GM19455 (cell line): ENCODE results near the gene STARD7.
"Not testable (repeated sequence)": the region's sequence is repeated elsewhere in the genome, so short reads cannot be mapped to it uniquely, and the experiment has no call there.

Experiments used
- ATAC-seq: cut with Tn5 transposase; IDR thresholded peaks from one replicate; pipeline ENCODE4 v1.9.1; 2021; ENCODE audit not compliant: unreplicated experiment

Gene STARD7

DNA sequence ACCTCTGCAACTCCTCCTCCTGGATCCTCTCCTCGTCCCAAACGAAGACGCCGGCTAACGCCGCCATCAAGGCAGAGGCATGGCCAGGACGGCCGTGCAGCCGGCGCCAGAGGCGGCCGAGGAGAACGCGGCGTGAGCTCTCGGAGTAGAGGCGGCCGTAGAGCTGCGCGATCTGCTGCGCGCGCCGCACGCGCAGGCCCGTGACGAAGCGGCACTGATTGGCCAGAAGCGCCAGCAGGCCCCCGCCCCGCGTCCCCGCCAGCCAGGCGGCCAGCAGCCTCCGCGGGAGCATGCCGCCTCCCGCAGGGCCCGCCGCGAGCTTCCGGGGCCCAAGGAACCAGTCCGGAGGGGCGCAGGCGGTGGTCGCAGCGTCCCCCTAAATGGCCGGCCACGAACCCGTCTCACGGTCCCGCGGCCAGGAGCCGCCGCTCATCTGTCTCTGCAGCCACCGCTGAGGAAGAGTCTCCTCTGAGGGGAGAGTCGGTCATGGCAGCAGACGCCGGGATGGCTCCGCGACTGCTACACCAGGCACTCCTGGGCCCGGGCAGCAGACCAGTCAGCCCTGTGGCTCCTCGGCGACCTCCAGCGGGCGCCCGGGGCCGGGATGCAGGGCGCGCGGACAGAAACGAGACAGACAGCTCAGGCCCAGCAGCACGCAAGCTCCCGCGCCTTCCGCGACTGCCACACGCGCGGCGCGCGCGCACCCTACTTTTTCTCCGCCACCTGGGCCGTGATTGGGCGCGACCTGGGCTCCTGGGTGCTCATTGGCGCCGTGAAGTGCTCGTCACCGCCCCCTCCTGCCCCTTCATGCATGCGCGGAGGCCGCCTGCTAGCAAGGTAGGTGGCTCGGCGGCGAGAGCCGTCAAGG is at the start of gene STARD7:
Gene STARD7 (minus strand): TSS at position 685 of the 868 bp plus-strand sequence. CDS start 393 bp downstream, at position 292.
- peak; percentile 85 for ATAC-seq

DNA sequence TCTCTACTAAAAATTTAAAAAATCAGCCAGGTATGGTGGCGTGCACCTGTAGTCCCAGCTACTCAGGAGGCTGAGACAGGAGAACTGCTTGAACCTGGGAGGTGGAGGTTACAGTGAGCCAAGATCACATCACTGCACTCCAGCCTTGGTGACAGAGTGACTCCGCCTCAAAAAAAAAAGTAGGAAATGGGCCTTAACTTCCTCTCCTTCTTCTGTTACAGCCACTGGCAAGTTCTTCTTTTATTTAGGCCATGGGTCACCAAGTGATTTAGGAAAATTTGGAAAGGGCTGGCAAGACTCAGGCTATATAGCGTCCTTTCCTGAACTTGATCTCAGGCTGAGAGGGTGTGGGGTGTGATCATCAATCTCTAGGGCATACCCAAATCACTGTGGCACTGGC is 49.1 kb upstream of the STARD7 start:
- not testable (repeated sequence) for ATAC-seq

- ATAC-seq = no peak
Measured at GRCh38 chr2:96256611-96257113, 48.0 kb upstream of the STARD7 start.

DNA sequence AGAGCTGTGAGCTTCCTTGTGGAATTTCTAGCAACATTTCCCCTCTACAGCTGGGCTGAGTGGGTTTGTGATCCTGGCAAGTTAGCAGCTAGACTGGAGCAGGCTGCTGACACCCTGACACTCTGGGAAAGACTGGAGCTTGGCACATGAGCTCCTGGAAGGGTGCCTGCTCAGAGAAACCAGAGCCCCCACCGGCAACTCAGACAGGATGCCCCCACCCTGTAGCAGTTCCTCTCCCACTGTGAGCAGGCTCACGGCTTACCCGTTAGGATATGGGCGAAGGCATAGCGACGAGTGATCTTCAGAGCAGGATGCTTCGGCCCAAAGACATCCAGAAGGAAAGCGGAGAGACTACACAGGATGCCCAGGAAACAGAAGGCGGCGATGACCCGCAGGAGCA is 45.9 kb upstream of the STARD7 start:
- ATAC-seq = no peak

DNA sequence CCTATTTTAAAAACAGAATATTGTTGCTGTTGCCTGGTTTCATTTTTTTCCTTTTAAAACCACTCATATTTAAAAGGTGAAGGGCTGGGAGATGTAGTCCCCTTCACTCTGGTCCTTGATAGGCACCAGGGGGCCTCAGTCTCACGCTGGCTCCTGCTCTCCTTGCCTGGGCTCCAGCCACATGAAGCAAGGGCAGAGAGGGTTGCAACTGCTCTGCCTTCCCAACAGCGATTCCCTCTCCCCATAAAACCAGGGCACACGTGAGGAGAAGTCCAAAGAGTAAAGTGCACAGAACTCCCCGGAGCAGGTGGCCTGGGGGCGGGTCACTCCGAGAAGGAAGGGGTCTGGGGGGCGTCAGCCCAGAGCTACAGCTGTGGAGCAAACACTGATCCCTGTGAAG is 44.4 kb upstream of the STARD7 start:
- ATAC-seq = no peak

- ATAC-seq = no peak
Measured at GRCh38 chr2:96252526-96252925, 43.9 kb upstream of the STARD7 start.

DNA sequence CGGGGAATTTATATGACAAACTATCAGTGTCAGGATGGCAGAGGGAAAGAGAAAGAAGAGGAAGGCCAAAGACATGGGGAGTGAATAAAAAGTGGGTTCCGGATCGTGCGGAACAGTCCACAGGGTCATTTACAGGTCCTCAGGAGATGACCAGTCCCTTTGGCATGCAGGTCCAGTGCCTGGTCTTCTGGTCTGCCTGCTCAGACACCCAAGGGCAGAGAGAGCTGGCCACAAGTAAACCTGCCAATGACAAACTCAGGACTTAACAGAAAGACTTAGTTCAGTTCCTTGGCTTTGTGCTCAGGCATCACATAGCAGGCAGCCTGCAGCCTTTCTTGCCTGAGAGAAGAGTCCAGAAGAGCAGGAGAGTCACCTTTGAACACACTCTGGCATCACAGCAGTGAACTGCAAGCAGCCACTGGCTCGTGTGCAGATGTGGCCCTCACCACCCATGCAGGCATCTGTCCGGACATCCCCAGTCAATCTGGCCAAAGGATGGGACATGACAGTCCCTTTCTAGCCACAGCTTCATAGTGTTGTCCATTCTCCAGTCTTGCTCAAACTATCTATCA is 43.2 kb upstream of the STARD7 start:
- ATAC-seq = no peak

GRCh38 chr2:96250188-96250587 is 41.6 kb upstream of the STARD7 start:
- no peak for ATAC-seq

DNA sequence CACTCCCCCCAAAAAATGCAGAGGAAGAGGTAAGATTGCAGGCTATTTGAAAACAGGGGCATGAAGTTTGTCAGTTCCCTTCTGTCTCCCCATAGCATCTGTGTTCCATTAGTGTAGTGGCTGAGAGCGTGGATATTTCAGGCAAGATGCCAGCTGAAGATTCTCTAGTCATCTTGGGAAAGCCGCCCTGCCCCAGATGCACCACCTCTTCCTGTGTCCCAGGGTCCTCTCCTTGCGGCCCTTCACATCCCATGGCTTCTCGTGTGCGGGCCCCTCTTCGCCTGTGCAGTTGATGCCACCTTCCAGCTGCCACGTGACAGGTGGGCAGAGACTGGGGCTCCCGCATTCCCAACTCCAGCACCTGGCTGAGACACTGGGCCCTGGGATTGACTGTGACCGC is 41.0 kb upstream of the STARD7 start:
- ATAC-seq = no peak

DNA sequence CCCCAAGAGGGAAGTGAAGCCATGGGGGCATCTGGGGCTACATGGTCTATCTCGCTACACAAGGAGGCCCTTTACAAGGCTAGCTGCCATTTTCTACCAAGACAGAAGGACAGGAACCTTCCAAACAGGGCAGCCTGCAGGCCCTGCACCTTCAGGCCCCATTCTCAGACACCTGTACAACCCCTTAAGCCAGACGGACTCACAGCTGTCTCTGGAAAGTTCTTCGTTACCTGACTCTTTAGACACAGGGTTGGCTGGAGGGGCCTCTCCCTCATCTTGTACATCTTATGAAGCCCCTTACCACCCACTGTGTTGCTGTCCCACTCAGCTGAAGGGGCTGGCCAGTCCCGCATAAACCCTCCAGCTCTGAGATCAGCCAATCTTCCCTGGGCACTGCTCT is 40.0 kb upstream of the STARD7 start:
- no peak for ATAC-seq

DNA sequence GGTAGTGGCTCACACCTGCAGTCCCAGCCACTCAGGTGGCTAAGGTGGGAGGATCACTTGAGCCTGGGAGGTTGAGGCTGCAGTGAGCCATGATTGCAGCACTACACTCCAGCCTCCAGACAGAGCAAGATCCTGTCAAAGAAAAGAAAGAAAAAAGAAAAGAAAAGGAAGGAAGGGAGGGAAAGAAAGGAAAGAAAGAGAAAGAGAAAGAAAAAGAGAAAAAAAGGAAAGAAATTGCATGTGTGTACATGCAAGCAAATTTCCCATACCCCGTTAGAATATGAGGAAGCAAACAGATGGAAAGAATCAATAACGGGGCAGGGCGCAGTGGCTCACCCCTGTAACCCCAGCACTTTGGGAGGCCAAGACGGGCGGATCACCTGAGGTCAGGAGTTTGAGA is 39.3 kb upstream of the STARD7 start:
- ATAC-seq = no peak

DNA sequence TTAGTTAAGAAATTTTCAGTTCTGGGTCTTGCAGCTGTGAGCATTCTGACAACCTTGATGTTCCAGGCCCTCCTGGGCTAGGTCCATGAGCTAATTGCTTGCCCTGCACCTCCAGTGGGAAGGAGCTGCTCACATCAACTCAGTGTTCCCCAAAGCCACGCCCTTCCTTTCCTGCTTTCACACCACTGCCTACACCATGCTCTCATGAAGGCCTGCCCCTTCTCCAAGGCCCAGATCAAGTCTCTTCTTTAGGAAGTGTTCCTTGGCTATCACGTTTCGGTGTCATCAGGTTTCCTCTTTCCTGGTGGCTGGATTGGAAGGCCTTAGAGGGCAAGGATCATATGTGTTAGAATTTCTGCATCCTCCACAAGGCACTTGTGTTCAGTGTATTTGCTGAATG is 38.4 kb upstream of the STARD7 start:
- no peak for ATAC-seq

DNA sequence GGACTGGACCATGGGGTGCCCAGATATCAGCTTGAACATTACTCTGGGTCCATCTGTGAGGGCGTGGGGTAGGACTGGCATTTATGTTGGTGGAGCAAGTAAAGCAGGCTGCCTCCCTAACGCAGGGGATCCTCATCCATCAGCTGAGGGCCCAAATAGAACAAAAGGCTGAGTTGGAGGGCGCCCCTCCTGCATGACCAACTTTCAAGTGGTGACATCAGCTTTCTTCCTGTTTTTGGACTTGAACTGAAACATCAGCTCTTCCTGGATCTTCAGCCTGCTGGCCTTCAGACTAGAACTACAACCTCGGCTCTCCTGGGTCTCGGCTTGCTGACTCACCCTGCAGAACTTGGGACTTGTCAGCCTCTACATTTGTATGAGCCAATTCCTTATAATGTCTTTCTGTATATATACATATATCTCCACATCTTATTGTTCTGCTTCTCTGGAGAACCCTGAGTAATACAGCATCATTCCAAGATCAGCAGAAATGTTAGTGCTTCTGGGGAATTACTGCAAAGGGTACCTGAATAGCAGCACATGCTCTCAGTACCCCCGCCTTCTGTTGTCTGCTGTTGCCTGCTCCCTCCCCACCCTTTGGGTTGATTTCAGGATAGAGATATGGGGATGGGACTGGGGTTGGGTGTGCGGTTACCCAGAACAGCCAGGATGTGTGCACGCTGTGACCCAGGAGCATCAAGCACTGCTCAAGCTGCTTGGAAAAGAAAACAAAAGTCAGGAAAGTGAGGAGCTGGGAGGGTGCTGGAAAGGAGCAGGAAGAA is 37.2 kb upstream of the STARD7 start:
- ATAC-seq = no peak

GRCh38 chr2:96243843-96244242 is 35.2 kb upstream of the STARD7 start:
- ATAC-seq = no peak

DNA sequence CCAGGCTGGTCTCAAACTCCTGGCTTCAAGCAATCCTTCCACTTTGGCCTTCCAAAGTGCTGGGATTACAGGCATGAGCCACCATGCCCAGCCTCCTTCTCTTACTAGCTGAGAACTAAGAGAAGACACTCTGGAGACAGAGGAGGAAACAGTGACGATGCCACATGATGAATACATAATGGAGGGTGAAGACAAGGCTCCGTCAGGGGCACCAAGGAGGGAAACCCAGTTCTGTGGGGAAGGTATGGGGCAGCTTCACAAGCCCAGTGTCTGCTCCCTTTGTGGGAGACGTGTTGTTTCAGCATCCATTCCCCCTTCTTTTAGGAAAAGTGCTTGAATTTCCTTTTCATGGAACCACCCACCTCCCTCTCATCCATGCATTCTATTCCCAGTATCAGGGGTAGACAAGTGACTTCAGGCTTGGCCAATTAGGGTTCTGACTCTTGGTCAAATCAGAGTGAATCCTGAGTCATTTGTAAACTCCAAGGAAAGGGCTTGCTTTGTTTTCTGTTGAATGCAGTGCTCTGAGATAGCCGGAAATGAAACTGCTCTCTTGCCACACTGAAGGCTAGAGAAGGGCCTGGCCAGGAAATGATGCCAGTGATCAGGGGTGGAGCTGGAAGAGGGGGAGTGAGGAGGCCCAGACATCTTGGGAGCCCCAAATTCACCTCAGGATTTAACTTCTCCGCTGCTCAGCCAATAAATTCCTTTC is 33.4 kb upstream of the STARD7 start:
- peak; percentile 85 for ATAC-seq

DNA sequence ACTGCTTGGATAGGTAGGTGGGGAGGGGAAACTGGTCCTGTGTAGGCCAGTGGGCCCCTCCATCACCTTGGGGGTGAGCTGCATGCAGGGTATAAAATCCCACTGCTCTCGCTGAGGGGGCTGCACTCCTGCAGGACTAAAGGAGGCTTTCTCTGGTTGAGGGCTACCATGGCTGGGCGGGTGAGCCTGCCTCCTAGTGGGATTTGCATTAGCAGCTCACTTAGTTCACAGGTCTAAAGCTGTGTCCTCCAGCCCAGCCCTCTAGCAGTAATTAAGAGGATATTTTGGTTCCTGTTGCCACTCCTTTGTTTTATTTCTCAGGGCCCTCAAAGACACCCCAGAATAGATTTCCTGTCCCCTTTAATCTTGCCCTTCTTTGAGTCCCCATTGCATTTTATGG is 32.6 kb upstream of the STARD7 start:
- ATAC-seq = no peak

- ATAC-seq = no peak
Measured at GRCh38 chr2:96240341-96241038, 31.9 kb upstream of the STARD7 start.

DNA sequence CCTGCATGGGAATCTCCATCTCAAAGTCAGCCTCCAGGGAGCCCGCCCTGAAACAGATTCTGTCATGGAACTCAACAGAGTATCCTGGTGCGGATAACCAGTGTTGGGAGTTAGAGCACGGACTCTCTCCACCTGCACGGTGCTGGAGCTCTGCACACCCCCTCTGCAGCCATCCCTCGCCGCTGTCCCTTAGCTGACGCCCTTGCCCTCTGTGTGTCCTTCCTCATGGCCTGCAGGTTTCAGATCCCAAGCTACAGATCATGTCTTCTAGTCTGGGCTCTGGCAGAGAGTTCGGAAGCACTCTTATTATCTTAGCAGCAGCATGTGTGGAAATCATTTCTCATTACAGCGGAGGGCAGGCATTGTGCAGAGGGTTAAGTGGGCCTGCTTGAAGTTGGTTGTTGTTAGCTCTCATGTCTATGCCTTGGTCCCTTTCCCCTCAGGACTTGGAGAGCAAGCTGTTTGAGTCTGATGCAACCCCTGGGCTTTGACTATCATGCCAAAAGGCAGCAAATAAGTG is 31.2 kb upstream of the STARD7 start:
- no peak for ATAC-seq

DNA sequence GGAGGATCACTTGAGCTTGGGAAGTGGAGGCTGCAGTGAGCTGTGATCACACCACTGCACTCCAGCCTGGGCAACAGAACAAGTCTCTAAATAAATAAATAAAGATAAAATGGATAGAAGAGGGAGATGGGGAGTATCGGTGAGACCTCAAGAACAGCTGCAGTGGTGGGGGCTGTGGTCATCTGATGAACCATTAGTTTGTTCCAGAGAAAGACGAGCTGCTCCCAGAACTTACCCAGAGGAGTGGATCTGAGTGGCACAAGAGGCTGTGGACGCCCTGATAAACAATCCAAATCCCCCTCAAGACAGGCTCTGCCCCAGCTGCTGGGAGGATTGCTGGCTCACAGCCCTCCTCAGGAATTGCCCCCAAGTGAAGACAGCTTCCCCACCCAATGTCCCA is 30.5 kb upstream of the STARD7 start:
- ATAC-seq = no peak

- no peak for ATAC-seq
Measured at GRCh38 chr2:96238266-96238665, 29.6 kb upstream of the STARD7 start.
